WTC11 (cell line): ENCODE measurements around the gene JOSD1.
A peak's percentile ranks its signal among the peaks of the same experiment; 100 is the strongest.

Experiments used
- ATF2 ChIP-seq: sonication (generic); formaldehyde crosslinking; IDR thresholded peaks from 2 replicates; pipeline ENCODE4 v1.8.1; 2022; ENCODE audit warnings: low read depth, missing genetic modification reagents, borderline replicate concordance
- ATF6 ChIP-seq: sonication (generic); formaldehyde crosslinking; IDR thresholded peaks from 2 replicates; pipeline ENCODE4 v1.8.1; 2023; ENCODE audit warnings: mild to moderate bottlenecking, missing genetic modification reagents
- CREM ChIP-seq: sonication (generic); formaldehyde crosslinking; IDR thresholded peaks from 2 replicates; pipeline ENCODE4 v1.8.1; 2022; ENCODE audit warnings: mild to moderate bottlenecking, missing genetic modification reagents, moderate library complexity
- CTCF ChIP-seq: fragments of 200-600 bp; IDR thresholded peaks from 2 replicates; pipeline ENCODE4 v1.8.0; 2022; ENCODE audit warnings: antibody characterized with exemption
- NFYB ChIP-seq: sonication (generic); formaldehyde crosslinking; conservative IDR thresholded peaks from 2 replicates; pipeline ENCODE4 v1.8.0; 2022; ENCODE audit warnings: low read depth, missing genetic modification reagents
- NR3C1 ChIP-seq: sonication (generic); formaldehyde crosslinking; conservative IDR thresholded peaks from 2 replicates; pipeline ENCODE4 v1.8.1; 2023; ENCODE audit warnings: low read depth, mild to moderate bottlenecking, missing genetic modification reagents
- SOX15 ChIP-seq: fragments of 250-450 bp; sonication (Bioruptor Pico); IDR thresholded peaks from 2 replicates; pipeline ENCODE4 v1.9.0; 2021; ENCODE audit warnings: mild to moderate bottlenecking
- SP1 ChIP-seq: sonication (generic); formaldehyde crosslinking; conservative IDR thresholded peaks from 2 replicates; pipeline ENCODE4 v1.8.1; 2022; ENCODE audit warnings: missing genetic modification reagents
- USF2 ChIP-seq: sonication (generic); formaldehyde crosslinking; IDR thresholded peaks from 2 replicates; pipeline ENCODE4 v1.8.1; 2023; ENCODE audit warnings: mild to moderate bottlenecking, missing genetic modification reagents, moderate library complexity
- ZMAT4 ChIP-seq: fragments of 250-450 bp; sonication (Bioruptor Pico); IDR thresholded peaks from 2 replicates; pipeline ENCODE4 v1.9.0; 2021; ENCODE audit warnings: mild to moderate bottlenecking
- ZNF263 ChIP-seq: sonication (generic); formaldehyde crosslinking; IDR thresholded peaks from 2 replicates; pipeline ENCODE4 v1.8.1; 2022; ENCODE audit warnings: low read depth, mild to moderate bottlenecking, moderate library complexity, missing genetic modification reagents
- ZNF317 ChIP-seq: sonication (generic); formaldehyde crosslinking; IDR thresholded peaks from 2 replicates; pipeline ENCODE4 v1.8.1; 2023; ENCODE audit warnings: low read depth, mild to moderate bottlenecking, moderate library complexity, missing genetic modification reagents, borderline replicate concordance
- TF ChIP-seq, protein P1 (sequence below): sonication (generic); formaldehyde crosslinking; IDR thresholded peaks from 2 replicates; pipeline ENCODE4 v1.8.1; 2023; ENCODE audit warnings: mild to moderate bottlenecking, missing genetic modification reagents

DNA sequence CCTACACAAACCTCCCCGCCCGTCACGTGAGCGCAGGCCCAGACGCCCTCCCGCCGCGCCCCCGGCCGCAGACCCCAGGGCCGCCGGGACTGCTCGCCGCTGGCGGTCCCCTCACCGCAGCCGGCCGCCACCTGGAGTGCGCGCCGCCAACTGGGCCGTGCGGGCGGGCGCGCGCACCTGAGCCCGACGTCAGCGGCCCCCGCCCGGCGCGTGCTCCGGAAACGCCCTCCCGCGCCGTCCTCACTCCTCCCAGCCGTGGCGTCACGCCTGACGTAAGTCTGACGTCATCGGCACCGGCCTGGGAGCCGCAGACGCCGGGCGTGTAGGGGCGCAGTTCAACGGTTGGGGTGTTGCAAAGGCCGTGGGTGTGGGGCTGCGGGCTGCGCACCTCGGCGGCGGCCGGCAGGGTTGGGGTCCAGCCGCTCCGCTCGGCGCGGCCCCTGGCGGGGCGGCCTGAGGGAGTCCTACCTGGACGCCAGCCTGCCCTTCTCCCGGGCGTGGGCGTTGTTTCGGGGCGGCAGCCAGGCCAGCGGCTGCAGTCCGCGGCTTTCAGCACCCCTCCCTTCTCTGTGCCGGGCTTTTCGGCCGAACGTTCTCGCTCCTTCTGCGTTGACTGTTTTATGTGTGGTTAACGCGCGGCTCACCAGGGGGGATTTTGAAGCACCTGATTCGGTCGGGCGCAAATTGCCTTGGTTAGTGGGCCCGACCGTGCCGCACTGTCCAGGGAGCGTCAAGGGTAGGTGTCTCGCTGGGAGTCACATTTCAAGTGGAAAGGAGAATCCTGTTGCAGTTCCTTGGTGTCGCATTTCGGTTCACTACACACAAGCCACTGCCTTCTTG lies at the start of gene JOSD1:
- TF ChIP-seq CTCF (no peak), CREM (CRISPR knock-in tag) (peak; percentile 99), USF2 (CRISPR knock-in tag) (peak; percentile 87), SOX15 (CRISPR knock-in tag) (no peak), NFYB (CRISPR knock-in tag) (0 out of 2 replicates have a peak, but pooled peaks have one; percentile 26), ZNF317 (CRISPR knock-in tag) (peak; percentile 46; the same call in 1 of the 2 replicates), ATF6 (CRISPR knock-in tag) (no peak), SP1 (CRISPR knock-in tag) (peak; percentile 98), ZNF263 (CRISPR knock-in tag) (no peak), ATF2 (CRISPR knock-in tag) (no peak), NR3C1 (no peak; the same call in 1 of the 2 replicates), ZMAT4 (no peak)
- TF ChIP-seq, protein P1, sequence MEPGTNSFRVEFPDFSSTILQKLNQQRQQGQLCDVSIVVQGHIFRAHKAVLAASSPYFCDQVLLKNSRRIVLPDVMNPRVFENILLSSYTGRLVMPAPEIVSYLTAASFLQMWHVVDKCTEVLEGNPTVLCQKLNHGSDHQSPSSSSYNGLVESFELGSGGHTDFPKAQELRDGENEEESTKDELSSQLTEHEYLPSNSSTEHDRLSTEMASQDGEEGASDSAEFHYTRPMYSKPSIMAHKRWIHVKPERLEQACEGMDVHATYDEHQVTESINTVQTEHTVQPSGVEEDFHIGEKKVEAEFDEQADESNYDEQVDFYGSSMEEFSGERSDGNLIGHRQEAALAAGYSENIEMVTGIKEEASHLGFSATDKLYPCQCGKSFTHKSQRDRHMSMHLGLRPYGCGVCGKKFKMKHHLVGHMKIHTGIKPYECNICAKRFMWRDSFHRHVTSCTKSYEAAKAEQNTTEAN (CRISPR knock-in tag) = 0 out of 2 replicates have a peak, but pooled peaks have one; percentile 53
